GM18868 (cell line): ENCODE data around the gene PIF1.

Experiments used
- ATAC-seq: cut with Tn5 transposase; IDR thresholded peaks from one replicate; pipeline ENCODE4 v1.9.1; 2021; ENCODE audit warnings: mild to moderate bottlenecking, moderate library complexity; ENCODE audit not compliant: unreplicated experiment

PIF1 gene

GRCh38 chr15:64825431-64826294 is at the start of gene PIF1:
TSS of gene PIF1 (minus strand) at chr15:64825647. CDS start at chr15:64824335, 1,312 bp downstream.
- peak; percentile 89 for ATAC-seq

DNA sequence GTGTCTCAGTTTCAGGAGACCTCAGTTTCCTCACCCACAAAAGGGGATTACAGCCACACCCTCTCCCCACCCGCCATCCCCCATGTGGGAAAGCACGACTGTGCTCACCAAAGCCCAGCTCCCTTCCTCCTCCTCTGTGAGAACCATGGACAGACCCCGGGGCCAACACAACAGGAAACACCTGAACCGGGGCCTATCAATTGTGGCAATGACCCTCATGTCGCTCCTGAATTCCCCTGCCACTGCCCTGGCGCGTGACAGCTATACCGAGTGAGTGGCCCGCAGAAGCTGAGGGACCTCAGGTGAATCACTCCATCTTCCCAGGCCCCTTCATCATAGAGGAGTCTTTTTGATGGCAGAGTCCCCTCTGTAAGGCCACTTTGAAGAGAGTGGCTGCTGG is 44.9 kb upstream of the PIF1 start:
- no peak for ATAC-seq

GRCh38 chr15:64869501-64869900 is 44.1 kb upstream of the PIF1 start:
- no peak for ATAC-seq

GRCh38 chr15:64865998-64866520 is 40.6 kb upstream of the PIF1 start:
- no peak for ATAC-seq

DNA sequence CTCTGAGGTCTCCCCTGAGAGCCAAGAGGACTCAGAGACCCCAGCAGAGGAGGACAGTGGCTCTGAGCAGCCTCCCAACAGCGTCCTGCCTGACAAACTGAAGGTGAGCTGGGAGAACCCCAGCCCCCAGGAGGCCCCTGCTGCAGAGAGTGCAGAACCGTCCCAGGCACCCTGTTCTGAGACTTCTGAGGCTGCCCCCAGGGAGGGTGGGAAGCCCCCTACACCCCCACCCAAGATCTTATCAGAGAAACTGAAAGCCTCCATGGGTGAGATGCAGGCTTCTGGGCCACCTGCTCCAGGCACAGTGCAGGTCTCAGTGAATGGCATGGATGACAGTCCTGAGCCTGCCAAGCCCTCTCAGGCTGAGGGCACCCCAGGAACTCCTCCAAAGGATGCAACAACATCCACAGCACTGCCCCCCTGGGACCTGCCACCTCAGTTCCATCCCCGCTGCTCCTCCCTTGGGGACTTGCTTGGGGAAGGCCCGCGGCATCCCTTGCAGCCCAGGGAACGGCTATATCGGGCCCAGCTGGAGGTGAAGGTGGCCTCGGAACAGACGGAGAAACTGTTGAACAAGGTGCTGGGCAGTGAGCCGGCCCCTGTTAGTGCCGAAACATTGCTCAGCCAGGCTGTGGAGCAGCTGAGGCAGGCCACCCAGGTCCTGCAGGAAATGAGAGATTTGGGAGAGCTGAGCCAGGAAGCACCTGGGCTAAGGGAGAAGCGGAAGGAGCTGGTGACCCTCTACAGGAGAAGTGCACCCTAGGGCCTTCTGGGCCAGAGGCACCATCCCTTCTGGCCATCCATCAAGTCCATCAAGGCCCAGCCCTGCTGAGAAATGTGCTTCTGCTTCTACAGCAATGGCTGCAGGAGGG is 39.9 kb upstream of the PIF1 start:
- ATAC-seq = peak; percentile 79

GRCh38 chr15:64864068-64864467 is 38.6 kb upstream of the PIF1 start:
- ATAC-seq = no peak

- no peak for ATAC-seq
Measured at GRCh38 chr15:64862408-64862807, 37.0 kb upstream of the PIF1 start.

- no peak for ATAC-seq
Measured at GRCh38 chr15:64861960-64862359, 36.5 kb upstream of the PIF1 start.

DNA sequence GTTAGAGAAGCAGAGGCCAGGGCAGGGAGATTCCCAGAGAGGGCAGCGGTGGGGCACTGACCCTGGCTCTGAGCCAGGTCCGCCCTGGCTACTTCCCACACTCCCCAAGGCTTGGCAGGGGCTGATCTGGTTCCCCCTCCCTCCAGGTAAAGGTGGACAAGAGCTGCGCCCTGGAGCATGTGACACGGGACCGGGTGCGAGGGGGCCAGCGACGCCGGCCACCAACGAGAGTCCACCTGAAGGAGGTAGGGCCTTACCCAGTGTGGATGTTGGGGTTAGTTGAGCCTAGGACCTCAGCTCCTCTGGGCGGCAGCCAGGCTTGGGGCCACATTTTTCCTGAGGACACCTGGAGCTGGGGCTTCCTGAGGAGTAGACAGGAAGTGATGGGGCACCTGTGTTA is 35.9 kb upstream of the PIF1 start:
- ATAC-seq = no peak

GRCh38 chr15:64859226-64859625 is 33.8 kb upstream of the PIF1 start:
- no peak for ATAC-seq

DNA sequence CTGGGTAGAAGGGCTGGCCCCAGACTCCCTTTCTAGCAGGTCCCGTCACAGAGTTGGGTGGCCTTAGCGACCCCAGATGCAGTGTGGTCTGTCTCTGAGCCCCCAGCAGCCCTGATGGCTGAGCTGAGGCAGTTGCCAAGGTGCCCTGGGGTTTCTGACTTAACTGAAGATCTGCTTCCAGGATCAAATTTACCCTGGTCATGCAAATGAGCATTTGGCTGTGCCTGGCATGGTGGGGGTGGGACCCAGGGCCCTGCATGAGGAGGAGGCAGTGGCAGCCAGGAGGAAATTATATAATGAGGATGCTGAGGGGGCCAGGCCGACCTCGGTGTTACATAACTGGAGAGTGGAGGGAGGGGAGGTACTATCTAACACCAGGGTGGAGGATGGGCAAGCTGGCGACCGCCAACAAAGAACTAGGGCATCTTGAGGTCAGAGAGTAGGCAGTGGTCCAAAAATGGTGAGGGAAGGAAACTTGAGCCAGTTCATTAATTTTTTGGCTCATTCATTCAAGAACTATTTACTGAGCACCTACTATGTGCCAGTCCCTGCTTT is 32.7 kb upstream of the PIF1 start:
- no peak for ATAC-seq

DNA sequence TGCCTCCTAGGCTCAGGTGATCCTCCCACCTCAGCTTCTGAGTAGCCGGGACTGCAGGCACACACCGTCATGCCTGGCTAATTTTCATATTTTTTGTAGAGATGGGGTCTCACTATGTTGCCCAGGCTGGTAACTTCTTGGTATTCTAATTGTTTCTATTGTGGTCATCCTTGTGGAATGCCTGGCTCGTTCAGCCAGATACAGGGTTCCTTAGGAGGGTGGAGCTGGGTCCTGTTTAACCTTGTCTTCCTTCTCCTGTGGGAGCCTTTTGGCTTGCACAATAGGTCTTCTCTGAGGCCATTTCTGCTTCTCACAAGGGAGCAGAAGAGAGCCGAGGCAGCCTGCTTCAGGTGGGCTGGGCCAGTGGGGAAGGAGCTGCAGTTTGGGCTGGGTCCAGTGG is 32.0 kb upstream of the PIF1 start:
- ATAC-seq = no peak

DNA sequence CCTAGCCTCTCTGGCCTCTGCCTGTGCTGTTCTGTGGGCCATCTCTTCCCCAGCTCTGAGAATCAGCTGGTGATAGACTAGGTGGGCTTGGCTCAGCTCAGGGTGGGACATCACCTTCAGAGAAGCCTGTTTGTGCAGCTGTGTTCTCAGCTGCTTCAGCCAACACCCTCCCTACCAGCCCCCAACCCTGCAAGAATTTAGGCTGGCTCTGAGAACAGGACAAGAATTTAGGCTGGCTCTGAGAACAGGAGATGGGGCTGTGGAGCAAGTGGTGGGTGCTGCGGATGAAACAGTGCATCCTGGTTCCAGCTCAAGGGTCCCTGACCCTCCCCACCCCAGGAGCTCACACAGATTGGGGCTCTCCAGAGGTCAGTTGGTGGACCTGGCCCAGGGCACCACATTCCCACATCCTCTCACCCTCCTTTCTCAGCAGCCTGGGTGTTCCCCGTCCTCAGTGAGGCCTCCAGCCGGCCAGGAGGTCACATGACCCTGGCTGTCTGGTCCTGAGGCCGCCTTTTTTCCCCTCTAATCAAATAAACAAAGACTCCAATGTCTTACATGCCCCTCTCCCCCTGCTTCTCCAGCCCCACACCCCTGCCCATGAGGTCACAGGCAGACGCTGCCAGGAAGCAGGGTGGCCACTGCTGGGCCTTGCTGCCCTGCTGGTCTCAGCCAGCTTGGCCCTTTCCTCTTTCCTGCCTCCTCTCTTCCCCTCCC is 31.1 kb upstream of the PIF1 start:
- ATAC-seq = no peak

- no peak for ATAC-seq
Measured at GRCh38 chr15:64855205-64855975, 29.9 kb upstream of the PIF1 start.

GRCh38 chr15:64854526-64854925 is 29.1 kb upstream of the PIF1 start:
- ATAC-seq = no peak

DNA sequence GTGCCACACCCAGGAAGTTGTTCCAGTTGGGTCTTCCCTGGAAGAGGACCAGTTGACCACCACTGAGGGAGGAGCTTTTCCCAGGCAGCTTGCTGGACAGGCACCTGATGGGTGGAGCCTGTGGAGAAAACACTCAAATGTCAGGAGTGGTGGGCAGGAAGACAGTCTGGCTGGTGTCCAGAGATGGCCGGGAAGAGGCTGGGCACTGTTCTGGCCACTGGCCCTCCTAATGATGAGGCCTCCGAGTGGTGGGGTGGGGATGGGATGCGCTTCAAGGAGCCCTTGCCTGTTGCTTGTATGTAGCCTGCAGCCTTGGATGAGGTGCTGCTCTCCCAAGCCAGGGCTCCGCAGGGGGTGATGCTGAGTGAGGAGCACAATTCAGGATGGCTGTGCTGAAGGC is 28.6 kb upstream of the PIF1 start:
- no peak for ATAC-seq

GRCh38 chr15:64851503-64851840 is 26.0 kb upstream of the PIF1 start:
- ATAC-seq = no peak

DNA sequence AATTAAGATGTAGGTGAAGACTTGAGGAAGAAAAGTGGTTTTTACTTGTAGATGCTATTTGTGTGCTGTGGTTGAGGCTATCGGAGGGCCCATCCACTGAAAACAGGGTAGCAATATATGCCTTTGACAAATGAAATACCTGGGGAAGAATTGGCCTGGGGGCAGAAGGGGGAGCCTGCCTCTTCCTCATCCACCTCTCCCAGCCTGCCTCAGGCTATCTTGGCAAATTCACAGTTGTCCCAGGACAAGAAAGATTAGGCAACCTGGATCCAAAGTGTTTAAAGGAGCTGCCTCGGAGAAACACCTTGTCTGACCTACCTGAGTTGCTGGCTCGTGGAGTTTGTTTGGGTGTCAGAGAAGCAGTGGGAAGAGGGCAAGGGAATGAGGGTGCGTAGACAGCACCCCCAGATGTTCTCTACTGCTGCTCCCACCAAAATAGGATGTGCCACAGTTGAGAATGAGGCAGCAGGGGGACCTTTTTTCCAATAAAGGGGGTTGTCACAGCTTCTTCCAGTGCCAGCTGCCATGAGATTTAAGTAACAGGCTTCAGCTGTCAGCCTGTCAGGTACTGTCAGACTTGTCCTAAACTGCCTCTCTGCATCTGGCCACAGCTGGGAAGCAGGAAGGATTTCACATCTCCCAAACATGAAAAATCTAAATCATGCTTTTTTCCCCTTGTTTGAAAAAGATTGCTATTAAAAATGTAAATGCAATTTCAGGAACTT is 25.5 kb upstream of the PIF1 start:
- ATAC-seq = no peak
